LNCaP clone FGC (cell line): ENCODE results near the gene RHOT1.
"Not testable (repeated sequence)": the region's sequence is repeated elsewhere in the genome, so short reads cannot be mapped to it uniquely, and the experiment has no call there.

Source experiments
- DNase-seq: peaks from one replicate; pipeline ENCODE4 v3.0.0-alpha.2; 2011; ENCODE audit warnings: low read depth
- H3K4me3 ChIP-seq: 2 replicates; pipeline ENCODE4 v1.5.1; 2011; ENCODE audit warnings: mild to moderate bottlenecking, low read depth, low read length, control low read depth
- CTCF ChIP-seq: IDR thresholded peaks from 2 replicates; pipeline ENCODE4 v1.5.1; 2012; ENCODE audit warnings: mild to moderate bottlenecking; ENCODE audit not compliant: control insufficient read depth, insufficient read depth; ENCODE audit errors: extremely low read depth

Gene RHOT1

DNA sequence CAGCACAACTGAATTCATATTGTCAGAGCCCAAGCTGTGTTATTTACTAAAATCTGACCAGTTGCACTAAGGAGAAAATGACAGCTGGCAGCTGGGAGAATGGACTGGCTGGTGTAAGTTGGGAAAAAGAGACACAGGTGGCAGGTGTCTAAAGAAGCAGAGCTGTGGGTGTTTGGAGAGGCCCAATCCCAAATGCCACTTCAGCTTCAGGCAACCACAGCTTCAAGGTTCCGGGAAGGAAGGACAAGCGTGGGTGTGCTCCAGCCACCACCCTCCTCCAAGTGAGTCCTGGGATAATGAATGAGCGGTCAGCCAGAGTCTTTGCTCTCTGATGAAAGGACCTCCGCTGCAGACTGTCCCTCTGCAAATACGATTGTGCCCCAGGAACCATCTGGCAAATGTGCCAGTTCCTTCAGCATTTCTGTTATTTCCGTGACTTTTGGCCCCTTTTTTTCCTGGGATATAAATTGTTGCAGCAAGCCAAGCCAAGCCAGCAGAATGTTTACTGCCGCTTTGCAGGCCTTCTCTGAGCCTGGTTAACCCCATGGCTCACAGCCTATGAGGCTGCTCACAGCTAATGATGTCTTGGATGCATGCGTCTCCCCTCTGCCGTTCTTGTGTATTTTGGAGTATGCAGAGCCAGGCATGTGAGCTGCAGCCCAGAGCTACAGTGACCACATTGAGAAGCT, 113.9 kb downstream of the RHOT1 start:
- H3K4me3 ChIP-seq = no peak overlapping the region
- no peak for TF ChIP-seq CTCF
- no peak for DNase-seq

DNA sequence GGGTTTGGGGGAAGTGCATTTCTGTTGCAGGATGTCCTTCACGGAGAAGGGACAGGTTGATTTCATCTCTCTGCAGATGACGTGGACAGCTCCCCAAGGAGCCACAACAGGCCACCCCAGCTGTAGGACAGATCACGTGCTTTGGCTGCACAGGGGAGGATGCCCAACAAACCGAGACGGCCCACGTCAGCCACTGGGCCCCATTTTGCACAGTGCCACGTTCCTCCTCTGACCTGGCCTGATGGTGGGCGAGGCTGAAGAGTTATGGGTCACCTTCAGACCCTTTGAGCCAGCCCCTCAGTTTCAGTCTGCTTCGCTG, 114.4 kb downstream of the RHOT1 start:
- no peak overlapping the region for H3K4me3 ChIP-seq
- no peak for DNase-seq
- TF ChIP-seq CTCF = no peak

DNA sequence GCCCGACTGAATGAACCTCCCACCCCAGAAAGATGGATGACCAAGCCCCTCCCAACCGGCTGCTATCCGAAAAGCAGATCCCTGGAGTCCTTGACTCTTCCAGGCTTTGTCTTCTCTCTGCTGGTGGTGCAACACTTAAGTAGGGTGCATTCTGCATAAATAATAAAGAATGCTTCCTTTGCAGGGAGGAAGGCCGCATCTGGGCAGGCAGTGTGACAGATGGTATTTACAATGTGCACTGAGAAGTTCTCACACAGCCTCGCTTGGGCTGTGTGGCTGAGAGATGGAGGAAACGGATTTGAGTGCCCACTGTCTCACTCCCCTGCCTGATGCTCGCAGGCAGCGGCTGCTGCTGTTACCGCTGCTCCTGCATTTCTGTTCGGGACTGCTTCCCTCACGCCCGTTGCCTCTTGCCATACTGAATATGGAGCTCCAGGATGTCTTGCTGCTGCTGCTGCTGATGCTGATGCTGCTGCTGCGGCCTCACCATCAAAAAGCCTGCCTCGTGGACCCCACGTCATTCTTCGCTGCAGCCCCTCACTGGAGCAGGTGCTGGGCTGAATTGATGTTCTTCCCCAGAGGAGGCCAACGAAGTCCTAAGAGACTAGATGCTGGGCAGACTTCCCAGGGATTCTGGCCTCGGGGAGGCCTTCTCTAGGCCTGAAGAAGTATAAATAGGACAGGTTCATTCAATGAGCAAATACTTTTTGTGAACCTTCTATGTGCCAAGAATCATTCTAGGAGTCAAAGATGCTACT, 116.3 kb downstream of the RHOT1 start:
- no peak overlapping the region for H3K4me3 ChIP-seq
- no peak for TF ChIP-seq CTCF
- no peak for DNase-seq

DNA sequence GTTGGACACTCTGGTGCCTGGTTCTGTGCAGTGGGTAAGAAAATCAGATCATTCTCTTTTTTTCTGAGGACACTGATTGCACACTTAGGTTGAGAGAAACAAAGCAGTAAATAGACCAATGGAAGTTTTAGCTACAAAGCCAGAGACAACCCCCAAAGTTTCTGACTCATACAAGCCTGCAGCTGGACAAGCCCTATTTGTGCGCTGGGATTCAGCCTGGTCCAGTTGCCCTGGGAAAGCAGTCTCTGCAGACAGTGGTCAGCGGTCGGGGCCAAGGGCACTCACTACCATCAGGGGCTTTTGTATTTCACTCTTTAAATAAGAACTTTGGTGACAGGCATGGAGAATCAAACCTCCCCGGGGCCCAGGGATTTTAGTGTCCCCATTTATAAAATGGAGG, 117.3 kb downstream of the RHOT1 start:
- H3K4me3 ChIP-seq = no peak overlapping the region
- TF ChIP-seq CTCF = no peak
- DNase-seq = no peak

DNA sequence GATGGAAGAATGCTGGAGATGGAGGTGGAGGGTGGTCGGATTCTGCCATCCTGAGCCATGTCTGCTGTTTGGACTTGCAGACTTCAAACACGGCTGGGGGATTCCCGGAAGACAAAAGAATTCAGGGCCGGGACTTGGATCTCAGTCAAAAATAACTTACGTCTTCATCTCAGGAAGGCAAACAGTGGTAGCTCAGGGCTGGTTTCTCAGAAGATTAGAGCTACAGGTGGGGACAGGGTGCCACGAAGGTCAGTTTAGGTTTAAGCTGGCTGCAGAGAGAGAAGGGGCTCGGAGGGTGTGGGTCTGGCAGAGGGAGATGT, 119.1 kb downstream of the RHOT1 start:
- no peak overlapping the region for H3K4me3 ChIP-seq
- no peak for DNase-seq
- TF ChIP-seq CTCF = no peak

DNA sequence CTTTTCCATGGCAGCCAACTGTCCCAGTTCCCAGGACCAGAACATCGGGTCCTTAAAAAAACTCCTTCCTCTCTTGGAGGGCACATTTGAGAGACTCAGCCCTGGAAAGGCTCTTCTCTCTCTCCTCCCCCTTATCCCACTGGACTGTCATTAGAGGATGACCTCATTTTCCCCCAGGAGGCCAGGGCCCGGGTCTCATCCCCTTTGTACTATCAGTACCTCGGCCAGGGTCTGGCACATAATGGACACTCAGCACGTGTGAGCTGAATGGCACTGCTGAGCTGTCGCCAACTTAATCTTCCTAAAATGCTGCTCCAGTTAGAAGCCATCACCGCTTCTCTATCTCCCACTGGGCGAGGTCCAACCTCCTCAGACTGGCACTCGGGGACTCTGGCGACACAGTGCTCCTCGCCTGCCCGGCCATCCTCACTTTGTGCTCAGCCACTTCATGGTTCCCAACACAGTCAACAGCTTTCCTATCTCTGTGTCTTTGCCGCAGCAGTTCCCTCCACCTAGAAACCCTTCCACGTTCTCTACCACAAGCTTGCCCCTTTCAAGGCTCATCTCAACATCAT, 119.7 kb downstream of the RHOT1 start:
- no peak overlapping the region for H3K4me3 ChIP-seq
- TF ChIP-seq CTCF = no peak

GRCh38 chr17:32263515-32263914, 121.2 kb downstream of the RHOT1 start:
- H3K4me3 ChIP-seq, DNase-seq: not testable (repeated sequence)

More for the DNA sequence above, 119.7 kb downstream of the RHOT1 start:
- DNase-seq = no peak
